Measurements from ENCODE around the gene GLG1.
"Not testable (repeated sequence)": the region's sequence is repeated elsewhere in the genome, so short reads cannot be mapped to it uniquely, and the experiment has no call there.

DNA sequence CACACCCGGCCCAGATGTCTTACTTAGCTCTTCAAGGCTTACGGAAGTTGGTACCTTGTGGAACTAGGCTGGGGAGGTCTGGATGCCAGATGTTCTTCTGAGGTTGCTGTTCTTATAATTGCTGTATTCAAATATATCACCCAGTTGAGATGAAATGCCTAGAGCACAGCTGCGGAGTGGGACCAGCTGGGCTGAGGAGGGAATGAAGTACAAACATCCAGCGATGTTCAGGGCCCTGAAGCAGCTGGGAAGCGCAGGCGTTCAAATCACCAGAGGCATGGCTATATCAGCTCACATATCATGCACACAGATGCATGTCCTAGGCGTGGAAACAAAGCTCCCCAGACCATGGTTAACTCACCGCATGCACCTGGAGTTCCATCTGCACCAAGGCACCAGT lies 178.4 kb downstream of the GLG1 start:
- TF ChIP-seq, protein P1, sequence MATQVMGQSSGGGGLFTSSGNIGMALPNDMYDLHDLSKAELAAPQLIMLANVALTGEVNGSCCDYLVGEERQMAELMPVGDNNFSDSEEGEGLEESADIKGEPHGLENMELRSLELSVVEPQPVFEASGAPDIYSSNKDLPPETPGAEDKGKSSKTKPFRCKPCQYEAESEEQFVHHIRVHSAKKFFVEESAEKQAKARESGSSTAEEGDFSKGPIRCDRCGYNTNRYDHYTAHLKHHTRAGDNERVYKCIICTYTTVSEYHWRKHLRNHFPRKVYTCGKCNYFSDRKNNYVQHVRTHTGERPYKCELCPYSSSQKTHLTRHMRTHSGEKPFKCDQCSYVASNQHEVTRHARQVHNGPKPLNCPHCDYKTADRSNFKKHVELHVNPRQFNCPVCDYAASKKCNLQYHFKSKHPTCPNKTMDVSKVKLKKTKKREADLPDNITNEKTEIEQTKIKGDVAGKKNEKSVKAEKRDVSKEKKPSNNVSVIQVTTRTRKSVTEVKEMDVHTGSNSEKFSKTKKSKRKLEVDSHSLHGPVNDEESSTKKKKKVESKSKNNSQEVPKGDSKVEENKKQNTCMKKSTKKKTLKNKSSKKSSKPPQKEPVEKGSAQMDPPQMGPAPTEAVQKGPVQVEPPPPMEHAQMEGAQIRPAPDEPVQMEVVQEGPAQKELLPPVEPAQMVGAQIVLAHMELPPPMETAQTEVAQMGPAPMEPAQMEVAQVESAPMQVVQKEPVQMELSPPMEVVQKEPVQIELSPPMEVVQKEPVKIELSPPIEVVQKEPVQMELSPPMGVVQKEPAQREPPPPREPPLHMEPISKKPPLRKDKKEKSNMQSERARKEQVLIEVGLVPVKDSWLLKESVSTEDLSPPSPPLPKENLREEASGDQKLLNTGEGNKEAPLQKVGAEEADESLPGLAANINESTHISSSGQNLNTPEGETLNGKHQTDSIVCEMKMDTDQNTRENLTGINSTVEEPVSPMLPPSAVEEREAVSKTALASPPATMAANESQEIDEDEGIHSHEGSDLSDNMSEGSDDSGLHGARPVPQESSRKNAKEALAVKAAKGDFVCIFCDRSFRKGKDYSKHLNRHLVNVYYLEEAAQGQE (IDR thresholded peaks at IDR 0.05; ENCODE audit: insufficient replicate concordance, low read depth), result not testable (repeated sequence)
- TF ChIP-seq, protein P2, sequence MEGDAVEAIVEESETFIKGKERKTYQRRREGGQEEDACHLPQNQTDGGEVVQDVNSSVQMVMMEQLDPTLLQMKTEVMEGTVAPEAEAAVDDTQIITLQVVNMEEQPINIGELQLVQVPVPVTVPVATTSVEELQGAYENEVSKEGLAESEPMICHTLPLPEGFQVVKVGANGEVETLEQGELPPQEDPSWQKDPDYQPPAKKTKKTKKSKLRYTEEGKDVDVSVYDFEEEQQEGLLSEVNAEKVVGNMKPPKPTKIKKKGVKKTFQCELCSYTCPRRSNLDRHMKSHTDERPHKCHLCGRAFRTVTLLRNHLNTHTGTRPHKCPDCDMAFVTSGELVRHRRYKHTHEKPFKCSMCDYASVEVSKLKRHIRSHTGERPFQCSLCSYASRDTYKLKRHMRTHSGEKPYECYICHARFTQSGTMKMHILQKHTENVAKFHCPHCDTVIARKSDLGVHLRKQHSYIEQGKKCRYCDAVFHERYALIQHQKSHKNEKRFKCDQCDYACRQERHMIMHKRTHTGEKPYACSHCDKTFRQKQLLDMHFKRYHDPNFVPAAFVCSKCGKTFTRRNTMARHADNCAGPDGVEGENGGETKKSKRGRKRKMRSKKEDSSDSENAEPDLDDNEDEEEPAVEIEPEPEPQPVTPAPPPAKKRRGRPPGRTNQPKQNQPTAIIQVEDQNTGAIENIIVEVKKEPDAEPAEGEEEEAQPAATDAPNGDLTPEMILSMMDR (IDR thresholded peaks at IDR 0.05; ENCODE audit: insufficient read depth, low read length), result not testable (repeated sequence)
- not testable (repeated sequence) for TF ChIP-seq SPI1 (IDR thresholded peaks at IDR 0.05; ENCODE audit: borderline replicate concordance, low read depth)
